Thyroid gland (tissue), 4 donors: Measurements from ENCODE around the gene TMIGD3. TPM values are rescaled to one million over a fixed set of nuclear protein-coding genes. Genes with fewer than 3 reads are reported as not detected.

Source experiments
- DNase-seq, 2 donors: peaks; one replicate each; pipeline ENCODE4 v3.0.0-alpha.2; 2019
- H3K27ac ChIP-seq, 3 donors: fragments of 200-600 bp; sonication (generic); 1 replicate in 2 of 3; 2 replicates in 1 of 3; pipeline ENCODE4 v1.5.1; 2016 to 2019; ENCODE audit warnings: mild to moderate bottlenecking in 1 of 3, moderate library complexity in 1 of 3
- H3K27me3 ChIP-seq: fragments of 200-600 bp; sonication (generic); one replicate; pipeline ENCODE4 v1.5.1; 2019
- H3K36me3 ChIP-seq, 2 donors: fragments of 200-600 bp; sonication (generic); one replicate each; pipeline ENCODE4 v1.5.1; 2016 to 2019
- H3K4me1 ChIP-seq, 2 donors: fragments of 200-600 bp; sonication (generic); one replicate each; pipeline ENCODE4 v1.5.1; 2017 to 2019
- H3K4me3 ChIP-seq, 3 donors: fragments of 200-600 bp; sonication (generic); replicated peaks in 1 of 3; 1 replicate in 2 of 3; 2 replicates in 1 of 3; pipeline ENCODE4 v1.5.1; 2016; ENCODE audit warnings: mild to moderate bottlenecking in 1 of 3
- H3K9me3 ChIP-seq: fragments of 200-600 bp; sonication (generic); one replicate; pipeline ENCODE4 v1.5.1; 2017
- CTCF ChIP-seq, 6 experiments: fragments of 200-600 bp in 3 of 6; fragments of 450-650 bp in 3 of 6; sonication (generic) in 3 of 6; IDR thresholded peaks; one replicate each; pipeline ENCODE4 v1.5.1; 2016 to 2019; ENCODE audit warnings: antibody characterized with exemption in 6 of 6, mild to moderate bottlenecking in 2 of 6, inconsistent platforms in 1 of 6, moderate library complexity in 1 of 6
- POLR2A ChIP-seq, 2 donors: fragments of 450-650 bp; IDR thresholded peaks; one replicate each; pipeline ENCODE4 v1.6.1; 2017; ENCODE audit warnings: antibody characterized with exemption in 2 of 2, mild to moderate bottlenecking in 2 of 2, moderate library complexity in 1 of 2
- WGBS, 2 donors: methylation state at CpG; one replicate each; pipeline ENCODE4 v1.1.5; 2017; 5-methylcytosine and 5-hydroxymethylcytosine counted together
- intact Hi-C: fragments of 100-400 bp; cut with DNase I; formaldehyde crosslinking; loops from one replicate; pipeline ENCODE4 v1.15.1; 2023
- total RNA-seq, 4 donors: library from RNA; depleted of rRNA; stranded (reverse); fragments of >200 nt; gene quantifications; one replicate each; pipeline ENCODE4 v1.2.3, GENCODE V29; 2016

Gene TMIGD3
- total RNA-seq, 4 donors from 2014 or later = 0.89 to 8.7 TPM; not detected in 2

- H3K9me3 ChIP-seq = no peaks in the 10 kb centered on the region
- TF ChIP-seq CTCF (IDR thresholded peaks at IDR 0.05) (no peak), POLR2A (IDR thresholded peaks at IDR 0.05) (no peak)
- H3K27me3 ChIP-seq = no peaks in the 10 kb centered on the region
- no peak overlapping the region for H3K27ac ChIP-seq
- no peaks in the 10 kb centered on the region for H3K4me1 ChIP-seq
- intact Hi-C loops = no loop called here
- DNase-seq = no peak
- 93 to 95% methylated on average over 5 of the region's 5 CpGs for WGBS, 2 donors
- H3K4me3 ChIP-seq = no peak overlapping the region
- H3K36me3 ChIP-seq = no peaks in the 10 kb centered on the region
Measured at GRCh38 chr1:111499026-111499785, 4.2 kb downstream of the TMIGD3 start.

- WGBS, 2 donors = 77 to 84% methylated on average over 5 of the region's 5 CpGs
- intact Hi-C loops = no loop called here
- no peak overlapping the region for H3K27ac ChIP-seq
- H3K4me3 ChIP-seq = no peak overlapping the region
- TF ChIP-seq CTCF (IDR thresholded peaks at IDR 0.05) (no peak), POLR2A (IDR thresholded peaks at IDR 0.05) (no peak)
- DNase-seq = no peak
- no peaks in the 10 kb centered on the region for H3K4me1 ChIP-seq
- no peaks in the 10 kb centered on the region for H3K36me3 ChIP-seq
- no peaks in the 10 kb centered on the region for H3K9me3 ChIP-seq
- H3K27me3 ChIP-seq = no peaks in the 10 kb centered on the region
Measured at GRCh38 chr1:111497592-111497991, 5.8 kb downstream of the TMIGD3 start.

GRCh38 chr1:111496398-111496797, 7.0 kb downstream of the TMIGD3 start:
- Histone ChIP-seq H3K36me3 (no peaks in the 10 kb centered on the region), H3K27ac (no peak overlapping the region), H3K27me3 (no peaks in the 10 kb centered on the region), H3K9me3 (no peaks in the 10 kb centered on the region), H3K4me3 (no peak overlapping the region), H3K4me1 (no peaks in the 10 kb centered on the region)
- intact Hi-C loops = no loop called here
- DNase-seq = no peak
- WGBS, 2 donors = 81 to 86% methylated on average over 4 of the region's 4 CpGs
- TF ChIP-seq CTCF (IDR thresholded peaks at IDR 0.05) = no peak
- no peak for TF ChIP-seq POLR2A (IDR thresholded peaks at IDR 0.05)

- no peak for DNase-seq
- intact Hi-C loops = no loop called here
- 77 to 82% methylated on average over 6 to 7 of the region's 7 CpGs for WGBS, 2 donors
- no peak for TF ChIP-seq POLR2A (IDR thresholded peaks at IDR 0.05)
- TF ChIP-seq CTCF (IDR thresholded peaks at IDR 0.05) = no peak
- H3K4me1 ChIP-seq = no peaks in the 10 kb centered on the region
- H3K36me3 ChIP-seq = no peaks in the 10 kb centered on the region
- no peak overlapping the region for H3K4me3 ChIP-seq
- no peaks in the 10 kb centered on the region for H3K9me3 ChIP-seq
- no peak overlapping the region for H3K27ac ChIP-seq
- no peaks in the 10 kb centered on the region for H3K27me3 ChIP-seq
Measured at GRCh38 chr1:111491070-111491469, 12.4 kb downstream of the TMIGD3 start.

- intact Hi-C loops = no loop called here
- H3K4me3 ChIP-seq = no peak overlapping the region
- no peaks in the 10 kb centered on the region for H3K27me3 ChIP-seq
- 90 to 91% methylated on average over 4 of the region's 4 CpGs for WGBS, 2 donors
- no peaks in the 10 kb centered on the region for H3K9me3 ChIP-seq
- TF ChIP-seq POLR2A (IDR thresholded peaks at IDR 0.05) (no peak), CTCF (IDR thresholded peaks at IDR 0.05) (no peak)
- H3K4me1 ChIP-seq = no peaks in the 10 kb centered on the region
- H3K27ac ChIP-seq = no peak overlapping the region
- H3K36me3 ChIP-seq = no peaks in the 10 kb centered on the region
- no peak for DNase-seq
Measured at GRCh38 chr1:111490220-111490619, 13.2 kb downstream of the TMIGD3 start.
